MG63 (cell line): ENCODE data around the gene CPHXL2. TPM values are rescaled to one million over a fixed set of nuclear protein-coding genes. Genes with fewer than 3 reads are reported as not detected.

Source experiments
- DNase-seq: peaks from one replicate; pipeline ENCODE4 v3.0.0-alpha.2; 2020
- H3K27me3 ChIP-seq: fragments of 250-450 bp; sonication (Bioruptor Pico); 2 replicates; pipeline ENCODE4 v1.5.1; 2020; ENCODE audit warnings: mild to moderate bottlenecking, moderate library complexity
- H3K36me3 ChIP-seq: fragments of 250-450 bp; sonication (Bioruptor Pico); 2 replicates; pipeline ENCODE4 v1.5.1; 2020; ENCODE audit warnings: mild to moderate bottlenecking, moderate library complexity
- H3K4me3 ChIP-seq: fragments of 250-450 bp; sonication (Bioruptor Pico); 2 replicates; pipeline ENCODE4 v1.5.1; 2020; ENCODE audit warnings: mild to moderate bottlenecking, moderate library complexity
- H3K9me3 ChIP-seq: fragments of 250-450 bp; sonication (Bioruptor Pico); 2 replicates; pipeline ENCODE4 v1.5.1; 2020; ENCODE audit warnings: mild to moderate bottlenecking, moderate library complexity
- total RNA-seq: library from RNA; depleted of rRNA; stranded (reverse); fragments of >200 nt; shearing (Covaris generic); gene quantifications from 2 replicates; pipeline ENCODE4 v1.2.3, GENCODE V29; 2014; ENCODE audit warnings: low replicate concordance; rRNA removed

Gene CPHXL2
- not detected in 2 replicates for total RNA-seq

DNA sequence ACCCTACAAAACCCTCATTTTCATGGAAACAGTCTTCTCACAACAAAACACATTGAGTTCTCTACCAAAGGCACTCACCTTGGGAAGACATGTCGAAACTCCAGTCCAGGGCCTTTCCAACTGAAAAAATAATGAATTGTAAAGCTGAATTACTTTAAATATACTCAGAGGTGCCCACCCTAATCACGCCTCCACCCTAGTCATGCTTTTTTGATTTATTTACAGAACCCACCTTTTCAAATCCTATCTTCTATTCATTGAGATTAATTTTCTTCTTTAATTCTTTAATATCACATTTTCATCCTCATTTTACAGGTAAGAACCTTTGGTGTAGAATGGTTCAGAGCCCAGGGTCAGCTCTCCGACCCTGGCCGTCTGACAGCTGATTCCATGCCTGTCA is at the start of gene CPHXL2:
Gene CPHXL2, minus strand, starts transcription at position 101 of the 400 bp plus-strand sequence. Its CDS starts 10 bp downstream, at position 91.
- H3K27me3 ChIP-seq: no peaks in the 10 kb centered on the region
- DNase-seq: no peak
- H3K9me3 ChIP-seq: no peaks in the 10 kb centered on the region
- H3K36me3 ChIP-seq: no peaks in the 10 kb centered on the region
- no peak within 1 kb of the TSS for H3K4me3 ChIP-seq

DNA sequence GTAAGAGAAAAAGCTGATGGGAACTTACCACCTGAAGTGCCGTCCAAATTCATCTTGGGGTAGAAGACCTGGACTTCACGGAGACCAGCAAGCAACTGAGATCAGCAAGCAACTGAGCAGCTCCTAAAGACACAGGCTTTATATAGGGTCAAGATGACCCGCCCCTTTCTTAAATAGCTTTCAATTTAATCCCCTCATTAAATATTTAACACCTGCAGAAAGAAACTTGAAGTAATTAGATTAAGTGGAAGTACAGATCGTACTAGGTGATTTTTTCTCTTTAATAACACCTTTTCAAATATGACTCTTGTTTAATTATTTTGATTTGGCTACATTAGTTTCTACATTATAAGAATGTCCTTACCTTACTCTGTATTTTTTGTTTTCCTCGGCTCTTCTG is 49.6 kb upstream of the CPHXL2 start, which contains the start of gene CPHXL:
Gene CPHXL, minus strand, starts transcription at position 101 of the 400 bp plus-strand sequence. Its CDS starts 48 bp downstream, at position 53.
- DNase-seq: no peak
- no peaks in the 10 kb centered on the region for H3K27me3 ChIP-seq
- H3K36me3 ChIP-seq: no peaks in the 10 kb centered on the region
- H3K9me3 ChIP-seq: no peaks in the 10 kb centered on the region
- H3K4me3 ChIP-seq: no peak within 1 kb of the TSS

DNA sequence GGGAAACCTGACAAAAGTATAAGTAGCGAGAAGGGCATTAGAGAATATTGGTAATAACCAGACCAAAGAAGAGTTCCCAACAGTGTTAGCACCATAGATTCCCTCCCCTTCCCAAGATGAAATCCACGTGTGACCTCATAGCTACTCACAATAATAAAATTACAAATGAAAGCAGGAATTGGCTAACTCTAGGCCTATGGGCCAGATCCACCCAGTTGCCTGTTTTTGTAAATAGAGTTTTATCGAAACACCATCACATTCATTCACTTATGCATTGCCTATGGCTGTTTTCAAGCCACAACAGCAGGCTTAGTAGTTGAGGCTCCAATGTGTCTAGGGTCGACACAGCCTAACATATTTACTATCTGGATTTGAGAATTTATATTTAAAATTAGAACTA is 41.6 kb upstream of the CPHXL2 start:
- Histone ChIP-seq H3K9me3 (no peaks in the 10 kb centered on the region), H3K4me3 (no peak overlapping the region), H3K27me3 (no peaks in the 10 kb centered on the region), H3K36me3 (no peaks in the 10 kb centered on the region)
- DNase-seq: no peak

DNA sequence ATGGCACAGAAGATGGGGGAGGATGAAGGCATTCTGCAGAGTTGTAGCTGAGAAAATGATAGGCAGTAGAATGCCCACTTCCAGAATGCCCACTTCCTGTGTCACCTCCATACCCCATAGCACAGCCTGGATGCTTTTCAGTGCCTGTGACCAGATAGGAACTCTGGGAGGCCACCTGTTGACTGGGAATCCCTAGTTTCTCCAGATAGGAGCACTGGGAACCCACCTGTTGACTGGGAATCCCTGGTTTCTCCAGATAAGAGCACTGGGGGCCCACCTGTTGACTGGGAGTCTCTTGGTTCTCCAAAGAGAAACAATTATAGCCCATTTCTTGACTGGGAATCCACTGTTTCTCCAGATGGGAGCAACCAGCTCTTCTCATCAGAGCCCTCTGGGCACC is 37.9 kb upstream of the CPHXL2 start:
- no peaks in the 10 kb centered on the region for H3K36me3 ChIP-seq
- H3K4me3 ChIP-seq: no peak overlapping the region
- no peaks in the 10 kb centered on the region for H3K27me3 ChIP-seq
- DNase-seq: no peak
- no peaks in the 10 kb centered on the region; the same call in 1 of the 2 replicates for H3K9me3 ChIP-seq

DNA sequence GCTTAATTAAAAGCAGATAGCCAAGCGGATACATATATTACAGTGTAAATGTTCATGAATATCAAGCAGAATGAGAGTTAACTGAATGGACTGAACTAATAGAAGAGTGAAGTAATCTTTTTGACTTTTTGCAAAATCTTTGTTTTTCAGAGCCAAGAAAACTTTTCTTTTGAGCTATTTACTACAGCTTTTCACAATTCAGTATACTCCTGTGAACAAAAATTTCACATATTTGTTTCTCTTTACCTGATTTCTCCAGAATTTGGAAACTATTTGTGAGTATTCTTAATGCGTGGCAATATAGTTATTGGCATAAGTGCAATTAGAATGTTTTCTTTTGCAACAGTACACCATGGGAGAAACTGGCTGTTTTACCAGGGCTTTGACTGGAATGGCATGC is 33.5 kb upstream of the CPHXL2 start:
- no peaks in the 10 kb centered on the region for H3K36me3 ChIP-seq
- H3K9me3 ChIP-seq: no peaks in the 10 kb centered on the region; the same call in 1 of the 2 replicates
- DNase-seq: no peak
- no peak overlapping the region for H3K4me3 ChIP-seq
- H3K27me3 ChIP-seq: no peaks in the 10 kb centered on the region

DNA sequence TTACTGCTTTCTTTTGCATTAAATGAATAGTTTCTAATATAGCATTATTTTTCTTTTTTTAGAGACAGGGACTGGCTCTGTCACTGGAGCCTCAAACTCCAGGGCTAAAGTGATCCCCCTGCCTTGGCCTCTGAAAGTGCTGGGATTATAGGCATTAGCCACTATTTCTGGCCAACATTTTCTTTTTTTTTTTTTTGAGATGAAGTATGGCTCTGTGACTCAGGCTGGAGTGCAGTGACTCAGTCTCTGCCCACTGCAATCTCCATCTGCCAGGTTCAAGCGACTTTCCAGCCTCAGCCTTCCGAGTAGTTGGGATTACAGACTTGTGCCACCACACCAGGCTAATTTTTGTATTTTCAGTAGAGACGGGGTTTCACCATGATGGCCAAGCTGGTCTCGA is 26.5 kb upstream of the CPHXL2 start:
- DNase-seq: peak; percentile 42
- no peaks in the 10 kb centered on the region for H3K27me3 ChIP-seq
- no peak overlapping the region for H3K4me3 ChIP-seq
- no peaks in the 10 kb centered on the region for H3K36me3 ChIP-seq
- H3K9me3 ChIP-seq: no peaks in the 10 kb centered on the region

DNA sequence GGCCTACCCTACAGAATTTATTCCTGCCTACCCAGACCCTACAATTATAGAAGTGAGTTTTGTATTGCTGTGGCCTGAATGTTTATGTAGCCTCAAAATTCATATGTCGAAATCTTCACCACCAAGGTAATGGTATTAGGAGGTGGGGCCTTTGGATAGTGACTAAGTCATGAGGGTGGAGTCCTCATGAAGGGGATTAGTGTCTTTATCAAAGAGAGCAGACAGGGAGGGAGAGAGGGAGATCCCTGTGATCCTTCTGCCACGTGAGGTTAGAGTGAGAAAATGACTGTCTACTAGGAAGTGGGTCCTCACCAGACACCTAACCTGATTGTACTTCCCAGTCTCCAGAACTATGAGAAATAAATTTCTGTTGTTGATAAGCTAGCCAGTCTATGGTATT is 25.4 kb upstream of the CPHXL2 start:
- H3K27me3 ChIP-seq: no peaks in the 10 kb centered on the region
- no peak overlapping the region for H3K4me3 ChIP-seq
- no peaks in the 10 kb centered on the region for H3K9me3 ChIP-seq
- DNase-seq: no peak
- no peaks in the 10 kb centered on the region for H3K36me3 ChIP-seq

DNA sequence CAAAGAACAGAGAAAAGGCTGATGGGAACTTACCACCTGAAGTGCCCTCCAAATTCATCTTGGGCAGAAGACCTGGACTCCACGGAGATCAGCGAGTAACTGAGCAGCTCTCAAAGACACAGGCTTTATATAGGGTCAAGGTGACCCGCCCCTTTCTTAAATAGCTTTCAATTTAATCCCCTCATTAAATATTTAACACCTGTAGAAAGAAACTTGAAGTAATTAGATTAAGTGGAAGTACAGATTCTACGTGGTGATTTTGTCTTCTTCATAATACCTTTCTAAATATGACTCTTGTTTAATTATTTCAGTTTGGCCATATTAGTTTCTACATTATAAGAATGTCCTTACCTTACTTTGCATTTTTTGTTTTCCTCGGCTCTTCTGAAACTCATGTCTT is 24.6 kb upstream of the CPHXL2 start, which contains the start of gene DUXB:
Gene DUXB, minus strand, starts transcription at position 101 of the 400 bp plus-strand sequence. Its CDS starts 43 bp downstream, at position 58.
- DNase-seq: no peak
- no peak within 1 kb of the TSS for H3K4me3 ChIP-seq
- no peaks in the 10 kb centered on the region for H3K9me3 ChIP-seq
- H3K27me3 ChIP-seq: no peaks in the 10 kb centered on the region
- H3K36me3 ChIP-seq: no peaks in the 10 kb centered on the region

DNA sequence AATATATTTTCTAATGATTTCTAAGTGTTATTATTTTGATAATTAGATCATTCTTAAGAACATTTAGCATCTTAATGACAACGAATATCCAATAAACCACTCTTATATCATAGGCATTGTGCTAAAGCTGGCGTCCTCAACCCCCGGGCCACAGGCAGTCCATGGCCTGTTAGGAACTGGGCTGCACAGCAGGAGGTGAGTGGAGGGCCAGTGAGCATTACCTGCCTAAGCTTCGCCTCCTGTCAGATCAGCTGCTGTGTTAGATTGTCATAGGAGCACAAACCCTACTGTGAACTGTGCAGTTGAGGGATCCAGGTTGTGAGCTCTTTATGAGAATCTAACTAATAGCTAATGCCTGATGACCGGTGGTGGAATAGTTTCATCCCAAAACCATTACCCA is 20.8 kb upstream of the CPHXL2 start:
- no peaks in the 10 kb centered on the region for H3K36me3 ChIP-seq
- H3K4me3 ChIP-seq: no peak overlapping the region
- H3K9me3 ChIP-seq: no peaks in the 10 kb centered on the region
- DNase-seq: no peak
- H3K27me3 ChIP-seq: no peaks in the 10 kb centered on the region

DNA sequence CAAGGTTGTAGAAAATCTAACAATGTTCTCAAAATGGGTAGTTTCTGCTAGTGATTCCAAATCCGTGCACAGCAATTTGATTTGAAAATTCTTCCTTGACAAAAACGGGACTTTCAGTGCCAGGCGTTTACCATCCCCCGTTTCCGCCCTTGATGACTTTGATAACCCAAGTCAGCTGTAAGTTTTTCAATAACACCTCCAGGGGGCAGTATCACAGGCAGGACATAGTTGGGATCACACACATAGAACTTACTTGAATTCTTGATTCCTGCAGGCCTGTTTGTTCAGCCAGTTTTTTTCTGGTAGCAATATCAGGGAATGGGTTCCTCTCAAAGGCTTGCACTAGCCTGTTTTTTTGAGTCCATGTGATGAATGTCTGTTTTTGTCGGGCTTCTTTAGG is 18.9 kb upstream of the CPHXL2 start:
- DNase-seq: no peak

DNA sequence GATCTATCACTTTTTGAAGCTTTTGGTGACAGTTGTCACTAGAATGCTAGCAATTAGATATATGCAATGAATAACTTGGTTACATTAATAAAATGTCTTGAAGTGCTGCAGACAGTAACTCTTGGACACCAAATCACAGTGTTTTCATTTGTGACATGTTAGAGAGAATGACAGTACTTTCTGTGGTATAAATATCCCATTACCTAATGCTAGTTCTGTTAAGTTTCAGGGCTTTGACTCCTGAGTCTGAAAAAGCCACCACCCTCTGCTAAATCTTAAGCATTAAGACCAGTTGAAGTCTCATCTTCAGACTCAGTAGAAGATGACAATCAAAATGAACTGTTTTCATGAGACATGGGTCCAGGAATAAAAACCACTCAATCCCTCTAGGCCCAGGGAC is 10.6 kb upstream of the CPHXL2 start:
- H3K36me3 ChIP-seq: no peaks in the 10 kb centered on the region
- H3K27me3 ChIP-seq: no peaks in the 10 kb centered on the region
- no peak overlapping the region for H3K4me3 ChIP-seq
- no peak for DNase-seq
- no peaks in the 10 kb centered on the region for H3K9me3 ChIP-seq

More for the DNA sequence above, 18.9 kb upstream of the CPHXL2 start:
- H3K4me3 ChIP-seq: no peak overlapping the region
- H3K36me3 ChIP-seq: no peaks in the 10 kb centered on the region
- no peaks in the 10 kb centered on the region for H3K9me3 ChIP-seq
- H3K27me3 ChIP-seq: no peaks in the 10 kb centered on the region

DNA sequence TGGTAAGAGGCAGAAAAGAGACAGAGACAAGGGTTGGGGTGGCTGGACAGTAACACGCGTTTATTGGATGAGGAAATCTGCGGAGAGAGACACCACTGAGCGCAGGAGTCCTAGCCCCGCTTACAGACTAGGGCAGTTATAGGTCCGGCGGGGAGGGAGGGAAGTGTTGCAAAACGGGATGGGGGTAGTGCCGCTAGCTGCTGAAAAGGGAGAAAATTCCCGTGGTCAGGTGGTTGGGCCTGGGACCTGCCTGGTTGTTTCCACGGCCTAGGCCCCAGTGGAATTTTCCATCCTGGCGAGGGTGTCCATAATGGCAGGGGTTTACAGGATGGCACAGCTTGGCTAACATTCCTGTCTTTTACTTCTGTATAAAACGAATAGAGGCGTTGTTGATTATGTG is 5.5 kb upstream of the CPHXL2 start:
- Histone ChIP-seq H3K27me3 (no peaks in the 10 kb centered on the region), H3K9me3 (no peaks in the 10 kb centered on the region), H3K4me3 (no peak overlapping the region), H3K36me3 (no peaks in the 10 kb centered on the region)
- DNase-seq: no peak

DNA sequence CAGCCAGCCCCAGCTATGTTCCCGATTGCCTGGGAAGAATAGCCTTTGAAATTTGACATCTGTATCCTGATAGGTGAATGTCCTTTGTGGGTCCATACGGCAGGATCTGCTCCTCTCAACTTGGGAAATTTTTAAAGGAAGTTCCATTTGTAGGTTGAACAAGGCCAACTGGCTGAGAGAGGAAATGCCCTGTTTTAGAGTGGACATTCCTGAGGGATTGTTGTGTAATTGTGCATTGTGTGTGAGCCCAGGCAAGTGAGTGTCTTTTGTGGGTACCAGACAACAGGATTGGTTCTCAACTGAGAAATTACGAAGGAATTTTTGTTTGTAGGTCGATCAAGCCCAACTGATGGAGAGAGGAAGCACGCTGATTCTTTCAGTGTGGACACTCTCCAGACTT is 2.6 kb upstream of the CPHXL2 start:
- no peak overlapping the region for H3K4me3 ChIP-seq
- H3K36me3 ChIP-seq: no peaks in the 10 kb centered on the region
- H3K9me3 ChIP-seq: no peaks in the 10 kb centered on the region
- H3K27me3 ChIP-seq: no peaks in the 10 kb centered on the region
- DNase-seq: no peak

DNA sequence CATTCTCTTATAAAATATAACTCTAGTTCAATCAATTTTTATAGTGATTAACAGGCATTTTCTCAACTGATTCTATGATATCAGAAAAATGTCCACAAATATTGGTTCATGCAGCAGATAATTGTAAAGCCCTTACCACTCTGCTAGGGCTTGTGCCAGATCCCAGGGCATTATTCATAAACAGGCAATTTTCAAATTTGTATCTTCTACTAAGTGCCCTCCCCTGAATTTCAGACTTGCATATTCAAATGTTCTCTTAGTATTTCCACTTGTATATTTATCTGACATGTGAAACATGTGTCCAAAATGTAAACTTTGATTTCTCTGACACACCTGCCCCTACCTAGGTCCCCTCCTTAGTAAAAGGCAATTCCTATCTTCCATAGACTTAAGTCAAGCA is 9.3 kb downstream of the CPHXL2 start:
- no peak for DNase-seq
- H3K4me3 ChIP-seq: no peak overlapping the region
- H3K27me3 ChIP-seq: no peaks in the 10 kb centered on the region
- H3K36me3 ChIP-seq: no peaks in the 10 kb centered on the region
- H3K9me3 ChIP-seq: no peaks in the 10 kb centered on the region

DNA sequence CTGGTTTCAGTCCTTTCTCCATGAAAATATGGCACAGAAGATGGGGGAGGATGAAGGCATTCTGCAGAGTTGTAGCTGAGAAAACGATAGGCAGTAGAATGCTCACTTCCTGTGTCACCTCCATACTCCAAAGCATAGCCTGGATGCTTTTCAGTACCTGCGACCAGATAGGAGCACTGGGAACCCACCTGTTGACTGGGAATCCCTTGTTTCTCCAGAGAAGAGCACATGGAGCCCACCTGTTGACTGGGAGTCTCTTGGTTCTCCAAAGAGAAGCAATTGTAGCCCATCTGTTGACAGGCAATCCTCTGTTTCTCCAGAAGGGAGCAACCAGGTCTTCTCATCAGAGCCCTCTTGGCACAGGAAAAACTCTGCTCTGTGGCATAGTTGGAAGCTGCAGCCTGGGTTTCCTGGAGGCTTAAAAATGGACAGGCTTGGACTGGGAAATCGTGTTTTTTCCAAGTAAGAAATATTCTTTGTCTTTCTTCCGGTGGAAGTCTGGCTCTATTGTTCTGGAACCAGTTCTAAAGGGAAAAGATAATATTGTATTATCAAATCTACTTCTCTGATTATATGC is 16.0 kb downstream of the CPHXL2 start:
- Histone ChIP-seq H3K27me3 (no peaks in the 10 kb centered on the region), H3K4me3 (no peak overlapping the region), H3K9me3 (no peaks in the 10 kb centered on the region), H3K36me3 (peaks cover 5% of the 10 kb centered on the region)
- no peak for DNase-seq

DNA sequence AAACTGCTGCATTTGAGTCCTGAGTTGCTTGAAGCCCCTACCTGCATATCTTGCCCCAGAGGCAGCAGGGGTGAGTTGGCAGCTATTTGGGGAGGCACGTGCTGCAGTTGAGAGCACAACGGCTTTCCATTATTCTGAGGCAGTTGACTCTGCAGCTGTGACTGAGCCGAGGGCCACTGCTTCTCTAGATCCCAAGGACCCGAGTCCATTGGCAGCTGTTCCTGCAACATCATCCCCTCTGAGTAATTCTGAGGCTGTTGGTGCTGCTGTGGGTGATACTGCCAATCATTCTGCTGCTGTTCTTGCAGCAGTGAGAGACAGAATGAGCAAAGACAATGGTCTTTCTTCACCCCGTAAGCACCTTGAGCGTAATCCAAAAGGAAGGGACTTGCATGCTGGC is 16.5 kb downstream of the CPHXL2 start:
- no peak for DNase-seq
- peaks cover 5% of the 10 kb centered on the region for H3K36me3 ChIP-seq
- H3K27me3 ChIP-seq: no peaks in the 10 kb centered on the region
- H3K9me3 ChIP-seq: no peaks in the 10 kb centered on the region
- no peak overlapping the region for H3K4me3 ChIP-seq

DNA sequence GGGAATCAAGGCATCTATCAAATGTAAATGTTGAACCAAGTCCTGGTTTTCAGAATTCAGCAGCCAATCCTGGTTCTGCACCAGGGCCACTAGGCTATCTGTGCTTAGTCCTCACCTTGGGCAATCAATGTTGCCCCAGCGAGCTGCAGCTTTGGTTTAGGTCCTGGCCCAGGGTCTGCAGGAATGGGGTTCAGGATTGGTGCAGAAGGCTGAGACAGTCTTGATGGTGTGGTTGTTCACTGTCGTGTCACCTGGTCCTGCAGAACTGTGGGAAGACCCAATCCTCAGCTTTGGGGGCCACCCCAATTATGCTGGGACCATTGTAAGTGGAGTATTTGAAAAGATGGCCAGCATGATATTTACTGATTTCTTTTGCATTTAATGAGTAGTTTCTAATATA is 18.6 kb downstream of the CPHXL2 start:
- Histone ChIP-seq H3K27me3 (no peaks in the 10 kb centered on the region), H3K4me3 (no peak overlapping the region), H3K9me3 (no peaks in the 10 kb centered on the region), H3K36me3 (peaks cover 9% of the 10 kb centered on the region)
- DNase-seq: no peak

DNA sequence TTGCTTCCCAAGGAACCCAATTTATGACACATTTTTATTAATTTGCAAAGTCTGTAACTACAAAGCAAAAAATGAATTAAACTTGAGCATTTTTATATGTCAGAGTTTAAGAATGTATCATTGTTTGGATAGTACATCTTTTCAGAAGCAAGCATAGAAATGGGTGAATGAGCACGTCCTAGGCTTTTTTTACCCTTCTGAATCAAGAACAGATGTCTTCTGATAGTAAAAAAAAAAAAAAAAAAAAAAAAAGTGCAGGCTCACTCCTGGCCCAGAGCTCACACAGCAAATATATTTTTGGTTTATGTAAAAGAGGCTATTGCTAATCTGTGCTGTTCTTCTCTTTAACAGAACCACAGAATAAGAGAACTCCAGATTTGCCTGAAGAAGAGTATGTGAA is 22.9 kb downstream of the CPHXL2 start:
- peaks cover 9% of the 10 kb centered on the region for H3K36me3 ChIP-seq
- no peaks in the 10 kb centered on the region for H3K9me3 ChIP-seq
- no peaks in the 10 kb centered on the region for H3K27me3 ChIP-seq
- H3K4me3 ChIP-seq: no peak overlapping the region
- no peak for DNase-seq
